ENCODE results near the gene PRG2.
A peak's percentile ranks its signal among the peaks of the same experiment; 100 is the strongest.

The PRG2 gene, protein sequence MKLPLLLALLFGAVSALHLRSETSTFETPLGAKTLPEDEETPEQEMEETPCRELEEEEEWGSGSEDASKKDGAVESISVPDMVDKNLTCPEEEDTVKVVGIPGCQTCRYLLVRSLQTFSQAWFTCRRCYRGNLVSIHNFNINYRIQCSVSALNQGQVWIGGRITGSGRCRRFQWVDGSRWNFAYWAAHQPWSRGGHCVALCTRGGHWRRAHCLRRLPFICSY

DNA sequence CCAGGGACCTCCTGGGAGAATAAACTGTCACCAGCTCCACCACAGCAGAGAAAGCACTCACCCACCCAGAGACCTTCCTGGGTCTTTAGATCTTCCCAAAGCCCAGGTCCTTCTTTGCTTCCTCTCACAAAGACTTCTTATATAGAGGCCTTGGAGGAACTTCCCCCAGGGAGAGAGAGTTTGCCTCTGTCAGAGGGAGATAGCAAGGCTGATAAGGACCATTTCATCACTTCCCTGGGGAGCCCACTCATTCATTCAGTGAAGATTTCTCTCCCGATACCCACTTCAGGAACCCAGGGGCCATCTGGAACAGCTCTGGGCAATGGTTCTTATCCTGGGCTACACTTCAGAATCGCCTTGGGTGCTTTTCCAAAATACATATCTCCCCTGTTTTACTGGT, at the start of gene PRG2:
PRG2 (minus strand) TSS at position 116 of the 400 bp plus-strand sequence. CDS start 706 bp downstream, outside the sequence.
- DNase-seq (ENCODE audit: low spot score), result no peak

DNA sequence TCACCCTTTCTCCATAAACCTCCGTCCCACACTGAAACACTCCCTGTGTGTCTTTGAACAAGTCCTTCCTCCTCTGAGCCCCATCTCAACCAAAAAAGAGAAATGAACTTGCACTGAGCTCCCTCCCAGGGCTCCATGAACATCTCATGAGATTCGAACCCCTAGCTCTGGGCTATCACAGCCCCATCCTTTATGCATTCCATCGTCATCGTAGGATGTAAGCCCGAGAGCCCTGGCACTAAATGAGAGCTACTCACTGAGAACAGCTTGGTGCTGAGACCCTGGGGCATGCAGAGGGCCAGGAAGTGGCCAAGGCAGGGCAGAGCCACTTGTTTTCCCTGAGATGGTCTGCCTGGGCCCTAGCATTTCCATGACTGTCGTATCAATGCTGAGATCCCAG, 49.3 kb upstream of the PRG2 start:
- DNase-seq (ENCODE audit: low spot score), result no peak

DNA sequence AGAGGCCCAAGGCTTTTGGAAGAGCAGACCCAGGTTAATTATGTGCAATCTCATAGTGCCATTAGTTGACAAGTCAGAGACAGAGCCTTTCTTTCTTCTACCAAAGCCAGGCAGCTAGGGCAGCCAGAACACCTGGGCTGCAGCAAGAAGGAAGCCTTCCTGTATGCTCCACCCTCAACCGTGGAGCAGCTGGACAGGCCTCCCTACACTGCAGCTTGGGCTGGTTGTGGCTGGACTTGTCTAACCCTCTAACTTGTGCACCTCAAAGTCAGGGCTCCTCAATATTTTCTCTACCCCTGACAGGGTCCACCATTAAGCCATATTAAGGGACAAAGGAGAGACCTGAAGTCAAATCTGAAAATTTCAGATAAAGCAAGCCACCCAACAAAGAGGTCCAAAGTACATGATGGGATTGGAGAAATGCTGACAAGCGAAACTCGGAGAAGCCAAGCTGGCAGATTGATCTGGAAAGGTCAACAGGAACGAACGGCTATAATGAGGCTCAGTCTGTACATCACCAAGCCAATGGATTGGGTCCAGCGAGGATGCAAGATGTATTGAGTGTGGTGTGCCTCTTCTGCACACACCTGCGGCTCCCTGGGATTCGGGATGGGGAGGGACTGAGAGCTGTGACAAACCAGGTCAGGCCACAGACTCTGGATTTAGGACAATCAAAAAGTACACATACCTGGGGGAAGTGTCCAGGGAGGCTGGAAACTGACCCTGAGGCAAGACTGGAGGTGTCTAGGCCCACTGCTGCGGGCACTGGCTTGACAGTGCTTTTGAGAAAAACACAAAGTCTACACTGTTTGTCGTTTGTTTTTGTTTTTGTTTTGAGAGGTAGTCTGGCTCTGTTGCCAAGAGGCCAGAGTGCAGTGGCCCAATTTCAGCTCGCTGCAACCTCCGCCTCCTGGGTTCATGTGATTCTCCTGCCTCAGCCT, 48.2 kb upstream of the PRG2 start:
- DNase-seq (ENCODE audit: low spot score), result no peak

DNA sequence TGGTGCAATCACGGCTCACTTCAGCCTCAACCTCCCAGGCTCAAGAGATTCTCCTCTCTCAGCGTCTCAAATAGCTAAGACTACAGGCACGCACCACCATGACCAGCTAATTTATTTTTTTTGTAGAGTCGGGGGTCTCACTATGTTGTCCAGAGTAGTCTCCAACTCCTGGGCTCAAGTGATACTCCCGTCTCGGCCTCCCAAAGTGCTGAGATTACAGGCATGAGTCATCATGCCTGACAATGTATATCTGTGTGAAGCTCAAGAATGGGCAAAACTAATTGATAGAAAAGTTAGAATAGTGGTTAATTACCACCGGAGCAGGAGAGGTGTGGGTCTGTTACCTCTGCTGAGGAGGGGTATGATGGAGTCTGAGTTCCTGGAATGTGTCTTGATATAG, 45.6 kb upstream of the PRG2 start:
- no peak for DNase-seq (ENCODE audit: low spot score)

GRCh38 chr11:57434640-57435546, 44.4 kb upstream of the PRG2 start:
- no peak for DNase-seq (ENCODE audit: low spot score)

- no peak for DNase-seq (ENCODE audit: low spot score)
Measured at GRCh38 chr11:57432714-57433163, 42.3 kb upstream of the PRG2 start.

DNA sequence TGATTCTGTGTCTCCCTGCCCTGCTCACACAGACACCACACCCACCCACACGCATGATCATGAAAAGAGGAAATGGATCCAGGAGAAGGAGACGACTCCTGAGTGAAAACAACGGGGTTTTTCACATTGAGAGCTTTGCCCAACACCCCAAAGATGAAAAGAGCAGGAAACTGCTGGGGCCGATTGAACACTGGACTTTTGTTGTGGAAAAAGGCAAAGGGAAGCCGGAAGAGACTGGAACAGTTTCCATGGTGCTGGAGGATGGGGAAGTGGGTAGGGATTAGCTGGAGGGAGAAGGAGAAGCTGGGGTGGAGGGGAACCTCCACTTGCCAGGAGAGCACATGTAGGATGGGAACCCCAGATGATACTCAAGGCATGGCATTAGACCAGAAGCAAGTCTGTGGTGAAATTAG, 41.7 kb upstream of the PRG2 start:
- DNase-seq (ENCODE audit: low spot score), result no peak

DNA sequence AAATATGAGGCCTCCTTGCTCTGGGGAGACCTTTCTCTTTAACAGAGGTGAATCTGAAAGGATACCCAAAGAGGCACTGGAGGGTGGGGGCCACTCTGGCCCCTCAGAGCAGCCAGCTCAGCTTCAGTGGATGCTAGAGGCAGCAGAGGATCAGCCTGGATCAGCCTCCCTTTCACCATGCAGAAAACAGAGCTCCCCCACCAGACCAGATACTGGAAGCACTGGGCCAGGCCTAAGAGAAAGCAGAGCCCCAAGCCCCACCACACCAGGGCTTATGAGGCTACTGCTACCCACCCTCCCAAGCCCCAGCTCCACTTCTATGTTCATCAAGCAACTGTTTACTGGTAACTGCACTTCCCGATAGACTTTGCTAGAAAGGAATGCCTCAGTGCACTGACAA, 40.5 kb upstream of the PRG2 start:
- DNase-seq (ENCODE audit: low spot score), result no peak

DNA sequence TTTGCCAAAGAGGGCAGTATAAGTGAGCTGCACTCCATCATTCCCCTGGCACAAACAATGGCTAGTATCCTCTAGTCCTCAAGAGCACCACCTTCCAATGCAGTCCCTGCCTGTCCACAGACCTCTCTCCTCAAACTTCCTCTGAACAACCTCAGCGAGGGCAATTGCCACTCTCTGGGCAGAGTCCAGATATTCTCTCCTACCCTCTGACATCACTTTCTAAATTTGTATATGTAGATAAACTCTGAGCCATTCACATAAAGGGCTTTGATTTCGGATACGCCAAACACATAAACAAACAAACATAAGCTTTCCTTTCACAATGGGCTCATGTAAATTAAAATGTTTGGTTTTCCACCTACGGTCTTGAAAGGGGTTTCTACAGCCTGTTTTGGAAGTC, 39.5 kb upstream of the PRG2 start:
- no peak for DNase-seq (ENCODE audit: low spot score)

DNA sequence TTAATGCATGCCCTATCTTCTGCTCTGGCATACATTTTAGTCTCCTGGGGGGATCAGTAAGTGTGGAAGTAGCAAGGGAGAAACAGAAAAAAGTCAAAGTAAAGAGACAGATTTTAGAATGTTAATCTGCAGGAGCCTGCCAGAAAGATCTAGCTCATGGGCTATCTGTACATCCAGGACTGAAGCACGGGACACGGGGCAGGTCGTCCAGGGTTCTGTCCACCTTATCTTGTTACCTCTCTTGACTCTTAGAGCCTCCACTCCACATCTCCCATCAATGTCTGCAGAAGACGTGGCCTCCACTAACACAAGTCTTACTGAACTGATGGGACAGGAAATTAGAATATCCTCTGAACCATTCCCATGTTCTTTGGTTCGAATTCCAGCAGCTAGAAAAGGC, 38.2 kb upstream of the PRG2 start:
- DNase-seq (ENCODE audit: low spot score), result no peak

GRCh38 chr11:57427727-57428082, 37.3 kb upstream of the PRG2 start:
- no peak for DNase-seq (ENCODE audit: low spot score)

DNA sequence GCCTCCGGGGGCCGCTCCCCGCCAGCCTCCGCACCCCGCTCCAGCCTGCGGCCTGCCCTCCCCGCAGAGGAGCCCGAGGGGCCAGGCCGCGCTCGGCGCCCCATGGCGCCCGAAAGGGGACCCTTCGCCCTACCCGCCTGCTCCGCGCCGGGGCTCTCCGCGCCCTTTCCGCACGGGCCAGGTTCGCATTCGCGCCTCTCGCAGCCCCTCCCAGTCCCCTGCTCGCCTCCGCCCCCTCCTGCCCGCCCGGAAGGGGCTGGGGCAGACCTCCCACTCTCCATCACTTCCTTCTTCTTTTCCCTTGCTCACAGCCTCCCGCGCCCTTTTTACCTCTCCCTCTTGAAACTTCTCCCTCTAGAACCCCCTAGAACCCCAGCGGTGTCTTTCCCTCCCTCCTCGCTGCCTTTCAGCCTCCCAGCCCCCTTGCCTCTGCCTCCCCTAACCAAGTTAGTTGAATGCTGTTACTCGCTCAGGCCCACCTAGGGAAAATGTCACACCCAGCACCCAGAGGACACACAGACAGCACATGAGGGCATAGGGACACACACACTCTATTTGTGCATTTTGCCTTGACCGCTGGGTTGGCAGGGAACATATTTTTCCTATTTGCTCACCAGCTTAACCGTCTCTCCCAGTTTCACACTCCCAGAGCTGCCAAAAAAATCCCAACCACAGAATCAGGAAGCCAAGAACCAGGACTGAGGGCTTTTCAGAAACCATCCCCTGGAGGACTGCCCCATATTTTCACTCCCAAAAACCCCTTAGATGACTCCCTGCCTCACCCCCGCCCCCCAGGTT, 36.7 kb upstream of the PRG2 start, which contains the start of gene SLC43A3:
SLC43A3 (minus strand) TSS at position 193 of the 798 bp plus-strand sequence. CDS start 949 bp downstream, outside the sequence.
- DNase-seq (ENCODE audit: low spot score), result peak; percentile 77

- DNase-seq (ENCODE audit: low spot score), result no peak
Measured at GRCh38 chr11:57426439-57426928, 36.0 kb upstream of the PRG2 start.

DNA sequence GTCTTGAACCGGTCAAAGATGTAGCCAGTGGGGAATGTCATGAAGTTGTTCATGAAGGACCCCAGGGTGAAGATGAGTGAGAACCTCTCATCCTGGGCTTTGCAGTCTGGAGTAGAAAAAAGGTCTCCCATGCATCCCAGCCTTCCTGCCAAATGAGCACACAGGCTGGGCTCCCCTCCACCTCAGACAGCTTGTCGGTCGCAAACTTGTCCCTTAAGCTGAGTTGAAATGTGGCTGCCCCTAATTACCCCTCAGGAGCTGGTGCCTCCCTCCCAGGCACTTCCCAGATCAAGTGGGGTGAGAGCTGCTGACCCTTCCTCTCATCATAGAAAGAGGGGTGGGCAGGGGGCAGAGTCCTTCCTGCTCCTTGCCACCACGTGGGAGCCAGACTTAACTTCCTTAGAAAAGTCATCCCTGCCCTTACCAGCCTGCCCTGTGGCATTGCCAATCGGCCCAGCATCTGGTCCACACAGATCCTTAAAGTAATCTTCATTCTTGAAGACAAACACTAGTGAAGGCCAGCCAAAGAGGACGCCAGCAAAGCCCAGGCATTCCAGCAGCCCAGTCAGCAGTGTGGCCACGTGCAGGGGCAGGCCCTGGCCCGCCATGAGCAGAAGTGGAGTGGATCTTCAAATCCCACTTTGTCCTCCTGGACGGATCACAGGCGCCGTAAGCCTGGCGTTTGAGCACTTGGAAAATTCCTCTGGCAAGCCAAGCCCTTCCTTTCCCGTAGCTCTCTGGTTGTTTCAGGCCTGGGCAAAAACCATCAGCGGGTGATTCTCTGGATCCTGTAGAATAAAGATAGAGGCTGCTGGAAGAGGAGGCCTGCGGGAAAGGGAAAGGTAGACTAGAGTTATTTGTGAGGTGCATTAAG, 35.4 kb upstream of the PRG2 start:
- DNase-seq (ENCODE audit: low spot score), result no peak

DNA sequence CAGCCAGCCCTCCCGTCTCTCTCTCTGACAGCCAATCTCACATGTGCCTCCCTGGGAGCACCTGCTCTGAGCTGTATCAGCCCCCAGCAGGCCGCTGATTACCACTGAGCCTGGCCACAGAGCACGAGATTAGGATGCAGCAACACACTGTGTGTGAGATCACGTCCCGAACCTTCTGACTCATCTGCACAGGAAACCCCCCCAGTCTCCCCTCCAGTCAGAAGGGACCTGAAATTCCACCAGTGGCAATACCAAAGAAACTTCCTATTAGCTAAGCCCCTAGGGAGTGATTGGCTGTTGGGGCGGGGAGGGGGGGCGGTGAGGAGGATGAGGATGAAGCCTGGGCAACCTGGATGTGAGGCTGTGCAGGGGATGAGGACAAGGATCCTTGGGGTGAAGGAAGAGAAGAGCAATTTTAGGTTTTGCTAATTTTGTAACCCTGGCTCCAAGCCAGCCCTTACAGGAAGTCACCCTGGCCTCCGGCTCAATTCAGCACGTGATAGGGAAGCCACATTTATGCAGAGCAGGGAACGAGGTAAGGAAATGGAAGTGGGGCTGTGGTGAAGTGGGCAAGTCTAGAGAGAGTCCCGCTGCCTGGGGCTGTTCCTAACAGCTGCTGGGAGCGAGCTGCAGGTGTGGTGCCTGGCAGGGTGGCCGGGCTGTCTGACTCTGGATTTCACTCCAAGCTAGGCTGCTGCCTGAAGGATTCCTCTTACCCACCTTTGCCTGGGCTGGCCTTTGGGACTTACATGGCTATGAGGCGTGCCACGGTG, 34.5 kb upstream of the PRG2 start:
- no peak for DNase-seq (ENCODE audit: low spot score)

DNA sequence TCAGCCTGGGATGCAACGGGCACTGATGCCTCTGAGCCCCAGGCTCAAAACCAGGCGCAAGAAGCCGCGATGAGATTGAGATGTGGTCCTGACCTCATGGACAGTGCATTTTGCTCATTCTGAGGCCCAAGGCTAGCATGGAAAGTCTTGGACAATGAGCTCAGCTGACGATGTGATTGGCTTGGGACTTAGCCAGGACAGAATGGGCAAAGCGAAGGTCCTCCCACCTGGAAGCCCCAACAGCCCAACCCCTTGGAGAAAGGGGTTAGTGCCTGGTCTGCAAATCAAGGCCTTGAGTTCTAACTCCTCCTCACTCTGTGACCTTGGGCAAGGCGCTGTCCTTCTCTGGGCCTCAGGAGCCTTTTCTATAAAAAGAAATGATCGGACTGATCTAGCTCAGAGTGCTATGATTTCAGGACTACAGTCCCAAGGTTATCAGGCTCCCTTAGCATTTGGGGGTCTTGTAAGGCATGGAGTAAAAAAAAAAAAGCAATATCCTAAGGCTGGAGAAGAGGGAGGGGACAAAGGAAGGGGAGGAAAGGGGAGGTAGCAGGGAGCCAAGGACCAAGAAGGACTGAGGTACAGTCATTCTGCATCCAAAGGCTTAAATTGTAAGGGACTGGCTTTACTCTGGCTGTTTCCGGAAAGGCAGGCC, 33.8 kb upstream of the PRG2 start:
- DNase-seq (ENCODE audit: low spot score), result no peak

DNA sequence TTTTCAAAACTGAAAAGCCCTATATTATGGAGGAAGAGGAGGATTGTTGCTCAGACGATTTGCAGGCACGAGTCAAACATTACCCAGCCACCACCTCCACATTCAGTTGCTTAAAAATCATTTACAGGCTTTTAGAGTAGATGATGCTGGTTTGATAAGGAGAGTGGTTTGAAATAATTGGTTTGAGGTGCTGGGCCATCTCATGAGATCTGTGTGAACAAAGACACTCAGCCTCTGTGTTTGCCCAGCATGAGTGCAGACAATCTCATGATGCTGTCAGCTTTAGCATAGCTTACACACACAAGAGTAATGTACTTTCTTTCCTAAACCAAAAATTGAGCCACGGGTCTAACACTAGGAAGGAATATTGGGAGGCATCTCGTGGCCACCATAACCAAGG, 32.2 kb upstream of the PRG2 start:
- no peak for DNase-seq (ENCODE audit: low spot score)

DNA sequence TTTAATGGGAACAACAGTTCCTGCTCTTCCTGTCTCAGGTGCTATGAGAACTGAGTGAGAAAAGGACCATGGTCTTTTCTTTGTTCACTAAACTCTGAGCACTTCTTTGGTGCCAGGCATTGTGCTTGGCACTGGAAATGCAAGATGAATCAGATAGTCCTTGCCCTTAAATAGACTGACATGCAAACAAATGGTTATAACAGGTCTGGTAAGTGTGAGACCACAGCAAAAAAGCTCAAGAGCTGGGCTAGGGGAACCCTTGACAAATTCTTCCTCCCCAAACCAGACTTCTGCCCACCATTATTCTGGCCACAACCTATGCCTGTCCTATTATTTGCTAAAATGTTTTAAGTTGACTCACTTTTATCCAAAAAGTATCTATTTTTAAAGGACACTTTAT, 31.4 kb upstream of the PRG2 start:
- no peak for DNase-seq (ENCODE audit: low spot score)

DNA sequence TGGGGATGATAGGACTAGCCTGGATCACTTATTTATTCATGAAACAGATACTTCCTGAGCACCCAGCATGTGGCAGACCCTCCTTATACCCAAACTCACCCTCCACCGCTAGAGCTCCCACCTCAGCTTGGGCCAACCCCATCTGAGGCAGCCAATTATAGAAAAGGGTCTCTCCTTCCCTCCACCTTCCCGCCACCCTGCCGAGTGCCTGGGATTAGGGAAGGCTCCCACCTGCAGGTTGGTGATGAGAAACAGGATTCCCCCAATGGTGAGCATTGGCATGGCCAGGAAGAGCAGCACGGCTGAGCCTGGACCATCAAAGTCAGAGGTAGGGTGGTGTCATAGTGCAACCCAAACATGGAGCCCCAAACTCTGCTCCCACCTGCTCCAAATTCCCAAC, 30.6 kb upstream of the PRG2 start:
- DNase-seq (ENCODE audit: low spot score), result no peak
